GM12864 (cell line): ENCODE measurements around the gene ACTL9.

Experiments used
- DNase-seq: peaks from one replicate; pipeline ENCODE4 v3.0.0-alpha.2; 2011; ENCODE audit warnings: low read depth
- H3K4me3 ChIP-seq: 2 replicates; pipeline ENCODE4 v1.5.1; 2011; ENCODE audit warnings: mild to moderate bottlenecking, low read depth, low read length, control low read depth
- TF ChIP-seq, protein P1 (sequence below): IDR thresholded peaks from 2 replicates; pipeline ENCODE4 v1.5.1; 2011; ENCODE audit warnings: low read depth, mild to moderate bottlenecking, moderate library complexity, low read length, control low read depth, inconsistent platforms; ENCODE audit errors: missing control alignments

Gene ACTL9

DNA sequence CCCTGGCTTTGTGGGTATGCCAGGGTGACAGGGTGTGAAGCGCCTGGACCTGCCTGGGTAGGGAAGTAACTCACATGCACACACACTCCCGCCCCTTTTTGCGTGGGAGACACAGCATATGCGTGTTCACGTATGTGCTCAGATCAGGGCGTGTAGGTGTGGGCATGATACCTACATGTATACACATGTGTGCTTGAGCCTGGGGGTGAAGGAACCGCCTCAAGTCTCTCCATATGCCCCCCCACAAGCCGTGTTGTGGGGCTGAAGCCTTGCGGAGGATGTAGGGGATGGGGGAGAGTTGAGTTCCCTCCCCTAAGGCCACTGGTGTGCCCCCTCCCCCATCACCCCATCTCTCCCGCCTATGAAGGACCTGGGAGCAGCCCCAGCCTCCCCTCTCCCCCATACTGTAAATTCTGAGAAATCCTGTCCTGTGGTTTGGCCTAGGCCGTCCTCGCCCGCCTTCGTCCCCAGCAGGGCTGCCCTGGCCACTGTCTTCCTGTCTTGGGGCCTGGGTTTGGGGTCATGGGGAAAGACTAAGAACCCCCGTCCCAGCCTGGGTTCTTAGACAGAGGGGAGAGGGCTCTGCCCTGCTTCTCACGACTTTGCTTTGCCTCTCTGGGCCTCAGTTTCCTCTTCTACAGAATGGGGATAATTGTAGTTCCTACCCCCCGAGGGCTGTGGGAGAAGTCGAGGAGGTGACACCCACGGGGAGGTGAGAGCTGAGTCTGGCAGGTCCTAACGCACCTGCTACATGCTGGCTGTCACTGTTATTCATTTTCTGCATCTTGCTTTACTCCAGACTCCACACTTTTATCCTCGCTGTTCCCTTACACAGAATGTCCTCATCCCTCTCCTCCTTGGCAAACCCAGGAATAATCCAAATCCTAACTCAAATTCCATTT, 14.3 kb downstream of the ACTL9 start:
- TF ChIP-seq, protein P1, sequence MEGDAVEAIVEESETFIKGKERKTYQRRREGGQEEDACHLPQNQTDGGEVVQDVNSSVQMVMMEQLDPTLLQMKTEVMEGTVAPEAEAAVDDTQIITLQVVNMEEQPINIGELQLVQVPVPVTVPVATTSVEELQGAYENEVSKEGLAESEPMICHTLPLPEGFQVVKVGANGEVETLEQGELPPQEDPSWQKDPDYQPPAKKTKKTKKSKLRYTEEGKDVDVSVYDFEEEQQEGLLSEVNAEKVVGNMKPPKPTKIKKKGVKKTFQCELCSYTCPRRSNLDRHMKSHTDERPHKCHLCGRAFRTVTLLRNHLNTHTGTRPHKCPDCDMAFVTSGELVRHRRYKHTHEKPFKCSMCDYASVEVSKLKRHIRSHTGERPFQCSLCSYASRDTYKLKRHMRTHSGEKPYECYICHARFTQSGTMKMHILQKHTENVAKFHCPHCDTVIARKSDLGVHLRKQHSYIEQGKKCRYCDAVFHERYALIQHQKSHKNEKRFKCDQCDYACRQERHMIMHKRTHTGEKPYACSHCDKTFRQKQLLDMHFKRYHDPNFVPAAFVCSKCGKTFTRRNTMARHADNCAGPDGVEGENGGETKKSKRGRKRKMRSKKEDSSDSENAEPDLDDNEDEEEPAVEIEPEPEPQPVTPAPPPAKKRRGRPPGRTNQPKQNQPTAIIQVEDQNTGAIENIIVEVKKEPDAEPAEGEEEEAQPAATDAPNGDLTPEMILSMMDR: no peak
- no peak overlapping the region for H3K4me3 ChIP-seq
- no peak for DNase-seq

GRCh38 chr19:8682931-8683330, 15.7 kb downstream of the ACTL9 start:
- TF ChIP-seq, protein P1: no peak
- DNase-seq: no peak
- H3K4me3 ChIP-seq: no peak overlapping the region

DNA sequence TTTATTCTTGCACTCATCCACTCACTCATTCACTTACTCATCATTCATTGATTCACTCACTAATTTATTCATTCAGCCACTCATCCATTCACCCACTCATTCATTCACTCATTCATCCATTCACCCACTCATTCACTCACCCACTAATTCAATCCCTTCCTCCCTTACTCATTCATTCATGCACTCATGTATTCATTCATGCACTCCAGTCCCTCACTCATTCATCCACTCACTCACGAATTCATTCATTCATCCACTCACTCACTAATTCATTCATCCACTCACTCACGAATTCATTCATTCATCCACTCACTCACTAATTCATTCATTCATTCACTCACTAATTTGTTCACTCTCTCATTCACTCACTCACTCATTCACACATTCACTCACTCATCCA, 16.1 kb downstream of the ACTL9 start:
- H3K4me3 ChIP-seq: no peak overlapping the region
- no peak for DNase-seq
- TF ChIP-seq, protein P1: no peak

DNA sequence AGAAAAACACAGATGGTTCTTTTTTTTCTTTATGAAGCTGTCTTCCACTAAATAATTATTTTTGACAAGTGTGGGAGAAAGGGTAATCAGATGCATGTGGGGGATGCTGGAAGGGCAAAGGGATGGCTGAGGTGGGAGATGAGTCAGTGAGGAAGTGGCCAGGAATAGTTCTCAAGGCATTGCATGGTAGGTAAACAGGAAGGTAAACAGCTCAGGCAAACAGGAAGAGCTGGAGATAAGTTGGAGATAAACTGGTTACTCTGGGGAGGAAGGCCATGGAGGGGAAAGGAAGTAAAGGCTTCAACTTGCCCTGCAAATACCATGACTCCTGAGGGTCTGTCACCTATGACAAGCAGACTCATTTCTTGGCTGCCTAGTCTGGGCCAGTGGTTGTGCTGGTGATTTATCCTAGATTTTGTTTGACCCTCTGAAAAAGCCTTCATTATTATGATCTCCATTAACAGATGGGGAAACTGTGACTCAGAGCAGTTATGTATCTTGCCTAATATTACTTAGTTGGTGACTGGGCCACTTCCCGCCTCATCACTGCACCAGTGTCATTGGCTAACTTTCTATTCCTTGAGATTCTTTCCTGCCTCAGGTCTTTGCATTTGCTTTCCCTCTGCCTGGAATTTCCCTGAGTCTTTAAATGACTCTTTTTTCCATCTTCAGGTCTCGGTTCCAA, 17.1 kb downstream of the ACTL9 start:
- no peak overlapping the region for H3K4me3 ChIP-seq
- DNase-seq: no peak
- TF ChIP-seq, protein P1: no peak

DNA sequence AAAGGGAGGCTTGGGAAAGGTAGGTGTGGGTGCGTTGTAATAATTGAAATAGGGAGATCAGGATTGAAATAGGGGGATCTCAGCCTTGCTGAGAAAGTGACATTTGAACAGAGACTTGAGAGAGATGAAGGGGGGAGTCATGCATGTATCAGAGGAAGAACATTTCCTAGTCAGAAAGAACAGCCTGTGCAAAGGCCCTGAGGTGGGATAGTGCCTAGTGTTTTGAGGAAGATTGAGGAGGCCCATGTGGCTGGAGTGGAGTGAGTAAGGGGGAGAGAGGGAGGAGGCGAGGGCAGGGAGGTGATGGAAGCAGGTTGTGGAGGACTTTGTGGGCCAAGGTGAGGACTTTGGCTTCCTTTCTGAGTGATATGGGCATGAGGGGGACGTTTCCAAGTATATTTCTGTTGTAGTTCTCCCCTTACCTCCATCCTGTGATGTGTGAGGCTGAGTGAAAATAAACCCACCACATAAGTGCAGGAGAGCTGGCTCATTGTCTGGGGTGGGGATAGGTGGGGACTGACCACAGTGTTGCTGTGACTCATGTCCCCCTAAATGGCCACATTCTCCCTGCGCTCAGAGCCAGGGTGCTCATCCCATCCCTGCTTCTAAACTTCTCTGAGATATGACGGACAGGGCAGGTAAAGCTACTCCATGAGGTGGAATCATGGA, 17.8 kb downstream of the ACTL9 start:
- no peak for DNase-seq

DNA sequence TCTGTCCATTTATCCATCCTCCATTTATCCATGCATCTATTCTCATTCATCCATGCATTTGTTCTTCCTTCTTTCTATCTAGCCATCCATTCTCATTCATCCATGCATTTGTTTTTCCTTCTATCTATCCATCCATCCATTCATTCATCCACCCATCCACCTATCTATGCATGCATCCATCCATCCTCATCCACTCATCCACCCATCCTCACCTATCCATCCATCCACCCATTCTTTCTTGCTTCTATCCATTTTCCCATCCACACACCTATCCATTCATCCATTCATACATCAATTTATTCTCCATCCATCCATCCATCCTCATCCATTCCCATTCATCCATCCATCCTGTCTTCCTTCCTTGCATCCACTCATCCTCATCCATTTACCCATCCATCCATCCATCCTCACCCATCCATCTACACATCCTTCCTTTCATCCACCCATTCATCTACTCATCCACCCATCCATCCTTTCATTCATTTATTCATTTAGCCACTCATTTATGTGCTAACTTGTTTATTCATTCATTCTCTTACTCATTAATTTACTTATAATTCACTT, 20.3 kb downstream of the ACTL9 start:
- TF ChIP-seq, protein P1: no peak
- no peak overlapping the region for H3K4me3 ChIP-seq
- DNase-seq: no peak

More for the DNA sequence above, 17.8 kb downstream of the ACTL9 start:
- H3K4me3 ChIP-seq: no peak overlapping the region
- TF ChIP-seq, protein P1: no peak
